Activated CD4-positive, alpha-beta memory T cell treated with anti-CD3 and anti-CD28 coated beads for 36 hours (primary cell): ENCODE measurements around the gene ELP6. TPM values are rescaled to one million over a fixed set of nuclear protein-coding genes. Genes with fewer than 3 reads are reported as not detected.

Source experiments
- CTCF ChIA-PET: fragments of 350-600 bp; sonication (Branson Sonifier 250); formaldehyde crosslinking; loops from one replicate; lab custom pipeline; 2021; ENCODE audit warnings: antibody characterized with exemption, inconsistent platforms; lab: Charles Lee
- POLR2A ChIA-PET: fragments of 350-600 bp; sonication (Branson Sonifier 250); formaldehyde crosslinking; loops from one replicate; lab custom pipeline; 2021; ENCODE audit warnings: antibody characterized with exemption; lab: Charles Lee
- DNase-seq: peaks from one replicate; pipeline ENCODE4 v3.0.0-alpha.2; 2020
- H3K27ac Mint-ChIP-seq: one replicate; pipeline ENCODE4 v1.8.0; 2021; ENCODE audit warnings: mixed read lengths
- H3K27me3 Mint-ChIP-seq: one replicate; pipeline ENCODE4 v1.8.0; 2021; ENCODE audit warnings: mixed read lengths
- H3K36me3 Mint-ChIP-seq: one replicate; pipeline ENCODE4 v1.8.0; 2021; ENCODE audit warnings: mixed read lengths
- H3K4me1 Mint-ChIP-seq: one replicate; pipeline ENCODE4 v1.8.0; 2021; ENCODE audit warnings: low read depth, mixed read lengths
- H3K4me3 Mint-ChIP-seq: one replicate; pipeline ENCODE4 v1.8.0; 2021; ENCODE audit warnings: mild to moderate bottlenecking, mixed read lengths
- H3K9me3 Mint-ChIP-seq: one replicate; pipeline ENCODE4 v1.8.0; 2021; ENCODE audit warnings: mixed read lengths
- intact Hi-C: fragments of 100-400 bp; cut with micrococcal nuclease; formaldehyde crosslinking; loops from one replicate; pipeline ENCODE4 v1.15.1; 2023
- total RNA-seq, 2 experiments: library from RNA; stranded (reverse); gene quantifications; one replicate each; pipeline ENCODE4 v1.2.3, GENCODE V29; 2021

ELP6 gene
- total RNA-seq, 2 experiments from 2014 or later: 32.7 to 32.8 TPM

DNA sequence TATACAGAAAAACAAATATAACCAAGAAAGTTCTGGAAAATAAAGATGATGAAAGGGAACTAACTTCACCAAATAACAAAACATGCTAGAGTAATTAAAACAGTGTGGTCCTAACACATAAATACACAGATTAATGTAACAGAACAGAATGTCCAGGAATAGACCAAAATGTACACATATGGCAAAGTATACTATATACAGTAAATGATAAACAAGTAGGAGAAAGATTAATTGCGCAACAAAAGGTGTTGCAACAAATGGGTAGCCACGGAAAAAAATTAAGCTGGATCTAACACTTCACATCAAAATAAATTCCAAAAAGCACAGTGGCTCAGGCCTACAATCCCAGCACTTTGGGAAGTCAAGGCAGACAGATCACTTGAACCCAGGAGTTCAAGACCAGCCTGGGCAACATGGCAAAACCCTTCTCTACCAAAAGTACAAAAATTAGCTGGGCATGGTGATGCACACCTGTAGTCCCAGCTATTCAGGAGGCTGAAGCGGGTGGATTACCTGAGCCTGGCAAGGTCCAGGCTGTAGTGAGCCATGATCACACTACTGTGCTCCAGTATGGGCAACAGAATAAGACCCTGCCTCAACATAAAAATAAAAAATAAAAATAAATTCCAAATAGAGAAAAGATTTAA, 57.6 kb downstream of the ELP6 start:
- Mint-ChIP-seq H3K27me3 (no peaks in the 10 kb centered on the region), H3K36me3 (peaks cover 10% of the 10 kb centered on the region), H3K9me3 (peaks cover 9% of the 10 kb centered on the region), H3K4me3 (no peak overlapping the region), H3K4me1 (peaks cover 12% of the 10 kb centered on the region), H3K27ac (no peak overlapping the region)
- POLR2A ChIA-PET: no interaction called here
- intact Hi-C loops: no loop called here
- CTCF ChIA-PET: no interaction called here
- no peak for DNase-seq

DNA sequence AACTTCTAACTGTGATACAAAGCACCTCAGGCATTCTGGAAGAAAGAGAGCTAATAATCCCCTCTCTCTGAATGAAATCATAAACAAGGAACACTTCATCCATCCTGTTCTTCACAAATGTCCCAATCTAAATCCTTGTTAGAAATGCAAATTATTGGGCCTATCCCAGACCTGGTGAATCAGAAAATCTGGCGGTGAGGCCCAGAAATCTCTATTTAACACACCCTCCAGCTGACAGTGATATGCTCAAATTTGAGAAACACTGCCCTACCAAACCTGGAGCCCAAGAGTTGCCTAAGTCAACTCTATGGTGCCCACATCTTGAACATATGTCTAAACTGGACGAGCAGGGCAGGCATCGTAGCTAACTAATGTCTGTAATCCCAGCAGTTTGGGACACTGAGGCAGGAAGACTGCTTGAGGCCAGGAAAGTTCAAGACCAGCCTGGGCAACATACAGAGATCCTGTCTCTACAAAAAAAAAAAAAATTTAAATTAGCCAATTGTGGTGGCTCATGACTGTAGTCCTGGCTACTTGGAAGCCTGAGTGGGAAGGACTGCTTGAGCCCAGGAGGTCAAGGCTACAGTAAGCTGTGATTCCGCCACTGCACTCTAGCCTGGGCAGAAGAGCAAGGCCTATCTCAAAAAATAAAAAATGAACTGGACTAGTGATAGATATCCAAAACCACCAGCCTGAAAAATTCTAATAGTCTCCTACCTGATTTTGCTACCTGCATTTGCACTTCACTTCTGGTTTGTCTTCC, 60.9 kb downstream of the ELP6 start:
- Mint-ChIP-seq H3K27me3 (no peaks in the 10 kb centered on the region), H3K36me3 (peaks cover 6% of the 10 kb centered on the region), H3K4me3 (no peak overlapping the region), H3K9me3 (no peaks in the 10 kb centered on the region), H3K27ac (no peak overlapping the region), H3K4me1 (peaks cover 9% of the 10 kb centered on the region)
- DNase-seq: no peak
- POLR2A ChIA-PET: no interaction called here
- CTCF ChIA-PET: no interaction called here
- intact Hi-C loops: no loop called here

Other genes with a start within 250 kb of the ELP6 start
- 1 to 10 TPM; 3.3 to 4.9 TPM for gene KIF9, start 230.9 kb downstream of the ELP6 start, total RNA-seq
- gene KLHL18, start 230.8 kb downstream of the ELP6 start, total RNA-seq: 10 to 100 TPM; 21.2 to 23.7 TPM
- 10 to 100 TPM; 27.9 to 29.7 TPM for gene PTPN23, start 132.7 kb downstream of the ELP6 start, total RNA-seq
- 10 to 100 TPM; 44.5 to 44.6 TPM for gene SCAP, start 37.8 kb downstream of the ELP6 start, total RNA-seq
- under 1 TPM; 0.29 to 0.41 TPM for gene CSPG5, start 65.2 kb upstream of the ELP6 start, total RNA-seq